ENCODE measurements around the gene PAX5. TPM values are rescaled to one million over a fixed set of nuclear protein-coding genes. Genes with fewer than 3 reads are reported as not detected.

The PAX5 gene
- total and polyA plus RNA-seq, 2 donors (not counting 1 experiment from before 2014, with no cell fraction given) = not detected

GRCh38 chr9:36855448-36856315 is 178.4 kb downstream of the PAX5 start:
- H3K36me3 ChIP-seq (ENCODE audit: control insufficient read depth, insufficient read depth, low read length) = no peaks in the 10 kb centered on the region
- TF ChIP-seq EZH2 (IDR thresholded peaks at IDR 0.05; ENCODE audit: low read length, missing control alignments) = no peak
- no peak for TF ChIP-seq CTCF (conservative IDR thresholded peaks at IDR 0.05 in 1 of 2, IDR thresholded peaks at IDR 0.05 in 1 of 2; ENCODE audit: low read depth in 1 of 2, low read length in 2 of 2)
- H3K4me3 ChIP-seq (replicated peaks in 1 of 4; ENCODE audit: control extremely low read depth in 1 of 4, insufficient read depth in 1 of 4, low read depth in 3 of 4, low read length in 4 of 4) = no peak overlapping the region
- no peaks in the 10 kb centered on the region for H3K9me3 ChIP-seq (ENCODE audit: control insufficient read depth, insufficient read depth, low read depth, low read length)
- no peak for DNase-seq (ENCODE audit: low read depth in 2 of 2)
- H3K27me3 ChIP-seq (ENCODE audit: control insufficient read depth, insufficient read depth, low read length) = peaks cover 5% of the 10 kb centered on the region
- no peaks in the 10 kb centered on the region for H4K20me1 ChIP-seq (ENCODE audit: control insufficient read depth, extremely low read depth, insufficient read depth, low read length)
- H2AFZ ChIP-seq (ENCODE audit: low read length) = no peak overlapping the region
- no peak overlapping the region for H3K27ac ChIP-seq (ENCODE audit: insufficient read depth, low read length)
- no peak overlapping the region for H3K4me2 ChIP-seq (ENCODE audit: extremely low read depth, insufficient read depth, low read length)
- no peaks in the 10 kb centered on the region for H3K4me1 ChIP-seq (ENCODE audit: control insufficient read depth, extremely low read depth, insufficient read depth, low read length)
- no peak overlapping the region for H3K9ac ChIP-seq (ENCODE audit: insufficient read depth, low read length)
- no peaks in the 10 kb centered on the region for H3K79me2 ChIP-seq (ENCODE audit: control insufficient read depth, insufficient read depth, low read length)

GRCh38 chr9:36854751-36855150 is 179.3 kb downstream of the PAX5 start:
- Histone ChIP-seq H3K4me1 (ENCODE audit: control insufficient read depth, extremely low read depth, insufficient read depth, low read length) (no peaks in the 10 kb centered on the region), H3K27me3 (ENCODE audit: control insufficient read depth, insufficient read depth, low read length) (peaks cover 5% of the 10 kb centered on the region)

GRCh38 chr9:36854034-36854433 is 180.0 kb downstream of the PAX5 start:
- no peak for TF ChIP-seq CTCF (conservative IDR thresholded peaks at IDR 0.05 in 1 of 2, IDR thresholded peaks at IDR 0.05 in 1 of 2; ENCODE audit: low read depth in 1 of 2, low read length in 2 of 2)
- no peak for TF ChIP-seq EZH2 (IDR thresholded peaks at IDR 0.05; ENCODE audit: low read length, missing control alignments)
- Histone ChIP-seq H4K20me1 (ENCODE audit: control insufficient read depth, extremely low read depth, insufficient read depth, low read length) (no peaks in the 10 kb centered on the region), H3K36me3 (ENCODE audit: control insufficient read depth, insufficient read depth, low read length) (no peaks in the 10 kb centered on the region), H3K79me2 (ENCODE audit: control insufficient read depth, insufficient read depth, low read length) (no peaks in the 10 kb centered on the region), H2AFZ (ENCODE audit: low read length) (no peak overlapping the region), H3K9me3 (ENCODE audit: control insufficient read depth, insufficient read depth, low read depth, low read length) (no peaks in the 10 kb centered on the region), H3K4me3 (replicated peaks in 1 of 4; ENCODE audit: control extremely low read depth in 1 of 4, insufficient read depth in 1 of 4, low read depth in 3 of 4, low read length in 4 of 4) (no peak overlapping the region), H3K4me2 (ENCODE audit: extremely low read depth, insufficient read depth, low read length) (no peak overlapping the region), H3K27ac (ENCODE audit: insufficient read depth, low read length) (no peak overlapping the region), H3K9ac (ENCODE audit: insufficient read depth, low read length) (no peak overlapping the region), H3K4me1 (ENCODE audit: control insufficient read depth, extremely low read depth, insufficient read depth, low read length) (no peaks in the 10 kb centered on the region), H3K27me3 (ENCODE audit: control insufficient read depth, insufficient read depth, low read length) (peaks cover 7% of the 10 kb centered on the region)
- DNase-seq (ENCODE audit: low read depth in 2 of 2) = no peak

More at GRCh38 chr9:36854751-36855150, 179.3 kb downstream of the PAX5 start:
- Histone ChIP-seq H2AFZ (ENCODE audit: low read length) (no peak overlapping the region), H3K9me3 (ENCODE audit: control insufficient read depth, insufficient read depth, low read depth, low read length) (no peaks in the 10 kb centered on the region), H3K4me2 (ENCODE audit: extremely low read depth, insufficient read depth, low read length) (no peak overlapping the region), H3K27ac (ENCODE audit: insufficient read depth, low read length) (no peak overlapping the region), H3K36me3 (ENCODE audit: control insufficient read depth, insufficient read depth, low read length) (no peaks in the 10 kb centered on the region), H4K20me1 (ENCODE audit: control insufficient read depth, extremely low read depth, insufficient read depth, low read length) (no peaks in the 10 kb centered on the region), H3K9ac (ENCODE audit: insufficient read depth, low read length) (no peak overlapping the region), H3K79me2 (ENCODE audit: control insufficient read depth, insufficient read depth, low read length) (no peaks in the 10 kb centered on the region), H3K4me3 (replicated peaks in 1 of 4; ENCODE audit: control extremely low read depth in 1 of 4, insufficient read depth in 1 of 4, low read depth in 3 of 4, low read length in 4 of 4) (no peak overlapping the region)
- DNase-seq (ENCODE audit: low read depth in 2 of 2) = no peak
- TF ChIP-seq EZH2 (IDR thresholded peaks at IDR 0.05; ENCODE audit: low read length, missing control alignments) = no peak
- TF ChIP-seq CTCF (conservative IDR thresholded peaks at IDR 0.05 in 1 of 2, IDR thresholded peaks at IDR 0.05 in 1 of 2; ENCODE audit: low read depth in 1 of 2, low read length in 2 of 2) = no peak
